Measurements from ENCODE around the gene CHST15. TPM values are rescaled to one million over a fixed set of nuclear protein-coding genes. Genes with fewer than 3 reads are reported as not detected.

The CHST15 gene
- total and polyA plus RNA-seq, 12 donors, result 5.2 to 54.5 (median 29.2) TPM

- Histone ChIP-seq H3K9me3 (replicated peaks in 1 of 3) (no peaks in the 10 kb centered on the region), H3K36me3 (replicated peaks in 1 of 2) (peaks cover 0 to 18% of the 10 kb centered on the region in 2 donors), H3K4me3 (no peak overlapping the region), H3K4me1 (replicated peaks in 1 of 2) (peaks cover 0 to 24% of the 10 kb centered on the region in 2 donors), H3K27me3 (no peaks in the 10 kb centered on the region), H3K27ac (no peak overlapping the region)
- WGBS, 4 donors, result 73 to 82% (median 77%) methylated on average over 5 to 8 of the region's 8 CpGs
- TF ChIP-seq CTCF (IDR thresholded peaks at IDR 0.05) (no peak), POLR2A (IDR thresholded peaks at IDR 0.05) (no peak)
- no peak for DNase-seq
- intact Hi-C loops (cut with DNase I), result no loop called here
Observed at GRCh38 chr10:124030061-124030460, 63.3 kb downstream of the CHST15 start.

GRCh38 chr10:124029559-124029958, 63.8 kb downstream of the CHST15 start:
- 82 to 97% (median 88%) methylated on average over 5 to 12 of the region's 12 CpGs for WGBS, 4 donors

GRCh38 chr10:124028700-124029480, 64.5 kb downstream of the CHST15 start:
- DNase-seq, result peak in 3 of 7 donors; percentile 29 to 56 (median 48)
- peaks cover 0 to 18% of the 10 kb centered on the region in 2 donors for H3K36me3 ChIP-seq (replicated peaks in 1 of 2)
- no peak overlapping the region for H3K4me3 ChIP-seq
- H3K27ac ChIP-seq, result no peak overlapping the region
- no peaks in the 10 kb centered on the region for H3K27me3 ChIP-seq
- H3K4me1 ChIP-seq (replicated peaks in 1 of 2), result peaks cover 0 to 19% of the 10 kb centered on the region in 2 donors
- H3K9me3 ChIP-seq (replicated peaks in 1 of 3), result no peaks in the 10 kb centered on the region
- TF ChIP-seq POLR2A (IDR thresholded peaks at IDR 0.05), result no peak
- TF ChIP-seq CTCF (IDR thresholded peaks at IDR 0.05), result no peak
- WGBS, 4 donors, result 64 to 84% (median 79%) methylated on average over 9 to 14 of the region's 14 CpGs
- intact Hi-C loops (cut with DNase I), result no loop called here

More at GRCh38 chr10:124029559-124029958, 63.8 kb downstream of the CHST15 start:
- Histone ChIP-seq H3K27ac (no peak overlapping the region), H3K36me3 (replicated peaks in 1 of 2) (peaks cover 0 to 18% of the 10 kb centered on the region in 2 donors), H3K9me3 (replicated peaks in 1 of 3) (no peaks in the 10 kb centered on the region), H3K4me3 (no peak overlapping the region), H3K27me3 (no peaks in the 10 kb centered on the region), H3K4me1 (replicated peaks in 1 of 2) (peaks cover 0 to 24% of the 10 kb centered on the region in 2 donors)
- intact Hi-C loops (cut with DNase I), result no loop called here
- TF ChIP-seq CTCF (IDR thresholded peaks at IDR 0.05) (no peak), POLR2A (IDR thresholded peaks at IDR 0.05) (no peak)
- DNase-seq, result no peak

GRCh38 chr10:124027651-124028050, 65.7 kb downstream of the CHST15 start:
- no peak overlapping the region for H3K4me3 ChIP-seq
- TF ChIP-seq POLR2A (IDR thresholded peaks at IDR 0.05) (no peak), CTCF (IDR thresholded peaks at IDR 0.05) (no peak)
- DNase-seq, result no peak
- H3K36me3 ChIP-seq (replicated peaks in 1 of 2), result peaks cover 0 to 18% of the 10 kb centered on the region in 2 donors
- WGBS, 4 donors, result 73 to 86% (median 79%) methylated on average over 9 of the region's 9 CpGs
- peaks cover 0 to 6% of the 10 kb centered on the region in 2 donors for H3K4me1 ChIP-seq (replicated peaks in 1 of 2)
- no peaks in the 10 kb centered on the region for H3K27me3 ChIP-seq
- no peaks in the 10 kb centered on the region for H3K9me3 ChIP-seq (replicated peaks in 1 of 3)
- no peak overlapping the region for H3K27ac ChIP-seq
- intact Hi-C loops (cut with DNase I), result no loop called here

Measured in adrenal gland (tissue), 12 donors.